Stimulated activated naive CD8-positive, alpha-beta T cell treated with anti-CD3 and anti-CD28 coated beads, Interleukin-15, Interleukin-2, amounts not matched to agents 100 U/mL and 50 U/mL, for 24 hours (primary cell): ENCODE results near the gene PCP4.

Source experiments
- ATAC-seq: fragments of 150-1000 bp; cut with Tn5 transposase; one replicate; pipeline ENCODE4 v1.10.0; 2021
- DNase-seq: peaks from one replicate; pipeline ENCODE4 v3.0.0; 2021

Gene PCP4

DNA sequence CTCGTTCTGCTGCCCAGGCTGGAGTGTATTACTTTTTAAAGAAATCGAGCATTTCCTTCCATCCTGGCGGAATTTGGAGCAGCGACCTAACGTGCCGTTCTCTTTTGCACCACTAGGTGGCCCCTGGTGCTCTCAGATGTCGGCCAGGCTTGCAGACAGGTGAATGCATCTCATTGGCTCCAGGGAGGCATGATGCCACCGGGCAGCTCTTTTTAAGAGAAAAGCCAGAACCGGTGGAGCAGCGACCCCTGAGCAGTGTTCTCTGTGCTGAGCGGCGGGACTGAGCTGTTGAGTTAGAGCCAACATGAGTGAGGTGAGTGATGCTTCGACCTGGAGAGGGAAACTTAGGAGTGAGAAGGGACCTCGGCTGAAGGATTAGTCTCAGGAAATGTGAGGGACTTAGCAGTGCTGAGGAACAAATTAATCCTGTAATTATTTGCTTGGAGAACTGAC is at the start of gene PCP4:
PCP4 (plus strand) TSS at position 241 of the 453 bp plus-strand sequence; CDS start at position 305, 64 bp downstream.
- ATAC-seq = no peak

DNA sequence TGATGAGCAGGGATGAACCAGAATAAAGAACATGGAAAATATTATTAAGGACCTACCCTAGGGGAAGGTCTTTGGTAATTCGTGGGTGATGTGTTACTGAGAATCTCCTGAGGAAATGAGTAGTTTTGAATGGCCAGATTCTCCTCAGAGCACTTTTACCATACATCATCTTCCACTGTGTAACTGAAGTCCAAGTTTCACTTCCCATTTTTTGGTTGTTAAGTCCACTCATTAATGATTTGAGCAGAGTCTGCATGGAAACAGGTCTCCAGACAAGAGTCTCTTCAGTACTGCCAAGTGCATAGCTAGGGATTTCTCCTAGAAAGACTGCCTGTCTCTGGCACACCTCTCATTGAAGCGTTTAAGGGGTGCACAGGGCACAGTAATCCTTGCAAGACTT is 48.7 kb upstream of the PCP4 start:
- ATAC-seq (no peak), DNase-seq (no peak)

More for the DNA sequence above, at the start of gene PCP4:
- DNase-seq = peak; percentile 53

DNA sequence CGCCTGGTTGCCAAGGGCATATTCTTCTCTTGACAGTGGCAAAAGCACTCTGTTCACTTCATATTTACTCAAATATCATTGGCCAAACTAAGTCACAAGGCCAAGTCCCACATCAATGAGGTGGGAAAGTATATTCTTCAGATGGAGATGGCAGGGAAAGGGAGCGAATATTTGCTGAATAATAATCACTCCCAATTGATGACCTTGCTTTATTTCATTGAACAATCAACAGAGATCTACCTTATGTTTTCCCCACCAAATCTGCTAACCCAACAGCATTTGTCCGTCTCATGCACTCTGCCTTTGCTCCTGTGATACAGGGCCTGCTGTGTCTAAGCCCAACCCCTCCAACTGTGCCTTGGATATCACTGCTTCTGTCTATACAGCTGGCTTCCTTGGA is 45.2 kb upstream of the PCP4 start:
- no peak for DNase-seq
- ATAC-seq = no peak

DNA sequence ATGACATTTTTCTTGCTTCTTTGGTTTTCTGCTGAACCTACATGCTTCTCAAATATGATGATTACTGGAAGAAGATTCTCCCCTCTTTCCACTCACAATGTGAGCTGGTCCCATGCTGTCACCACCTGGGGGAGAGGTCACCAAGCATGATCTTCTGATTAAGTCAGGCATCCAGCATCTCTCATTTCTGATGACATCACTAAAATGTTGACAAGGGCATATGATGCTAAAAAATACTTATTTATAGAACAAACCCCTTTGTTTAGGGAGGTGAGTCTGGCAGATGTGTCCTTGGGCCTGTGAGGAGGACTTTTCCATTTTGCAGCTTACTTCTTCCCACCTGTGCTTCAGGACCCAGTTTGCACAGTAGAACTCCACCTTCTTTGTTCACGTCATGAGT is 42.0 kb upstream of the PCP4 start:
- no peak for ATAC-seq

DNA sequence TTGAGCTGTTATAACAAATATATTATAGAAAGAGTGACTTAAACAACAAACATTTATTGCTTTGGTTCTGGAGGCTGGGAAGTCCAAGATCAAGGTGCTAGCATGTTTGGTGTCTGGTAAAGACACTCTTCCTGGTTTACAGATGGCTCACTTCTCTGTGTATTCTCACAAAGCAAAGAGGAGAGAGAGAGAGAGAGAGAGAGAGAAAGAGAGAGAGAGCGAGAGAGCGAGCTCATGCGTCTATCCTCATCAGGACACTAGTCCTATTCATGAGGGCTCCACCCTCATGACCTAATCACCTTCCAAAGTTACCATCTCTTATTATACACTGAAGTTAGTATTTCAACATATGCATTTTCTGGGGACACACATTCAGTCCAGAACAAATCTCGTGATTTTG is 32.7 kb upstream of the PCP4 start:
- ATAC-seq = no peak

More for the DNA sequence above, 42.0 kb upstream of the PCP4 start:
- no peak for DNase-seq

DNA sequence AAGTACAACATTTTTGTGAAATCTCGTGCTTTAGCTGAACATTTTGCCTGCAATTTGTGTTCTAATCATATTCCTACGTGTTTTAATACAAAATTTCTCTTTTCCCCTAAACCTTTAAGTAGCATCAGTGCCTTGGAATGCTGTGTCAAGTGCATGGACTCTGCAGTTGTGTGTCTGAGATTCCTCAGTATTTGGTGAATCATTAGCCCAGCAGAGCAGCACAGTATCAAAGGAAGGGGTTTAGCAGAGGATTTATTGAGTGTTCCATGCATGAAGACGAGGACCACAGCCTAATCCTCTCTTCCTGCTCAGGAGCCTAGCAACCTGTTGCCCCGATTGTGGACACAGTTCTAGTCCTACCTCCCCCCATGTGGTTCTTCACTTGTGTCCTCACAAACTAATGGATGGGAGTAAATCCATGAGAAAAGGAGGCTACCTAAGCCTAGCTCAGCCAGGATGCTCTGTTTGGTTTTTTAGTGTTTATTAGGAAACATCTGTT is 29.3 kb upstream of the PCP4 start:
- ATAC-seq = no peak
- no peak for DNase-seq

More for the DNA sequence above, 32.7 kb upstream of the PCP4 start:
- DNase-seq = no peak

DNA sequence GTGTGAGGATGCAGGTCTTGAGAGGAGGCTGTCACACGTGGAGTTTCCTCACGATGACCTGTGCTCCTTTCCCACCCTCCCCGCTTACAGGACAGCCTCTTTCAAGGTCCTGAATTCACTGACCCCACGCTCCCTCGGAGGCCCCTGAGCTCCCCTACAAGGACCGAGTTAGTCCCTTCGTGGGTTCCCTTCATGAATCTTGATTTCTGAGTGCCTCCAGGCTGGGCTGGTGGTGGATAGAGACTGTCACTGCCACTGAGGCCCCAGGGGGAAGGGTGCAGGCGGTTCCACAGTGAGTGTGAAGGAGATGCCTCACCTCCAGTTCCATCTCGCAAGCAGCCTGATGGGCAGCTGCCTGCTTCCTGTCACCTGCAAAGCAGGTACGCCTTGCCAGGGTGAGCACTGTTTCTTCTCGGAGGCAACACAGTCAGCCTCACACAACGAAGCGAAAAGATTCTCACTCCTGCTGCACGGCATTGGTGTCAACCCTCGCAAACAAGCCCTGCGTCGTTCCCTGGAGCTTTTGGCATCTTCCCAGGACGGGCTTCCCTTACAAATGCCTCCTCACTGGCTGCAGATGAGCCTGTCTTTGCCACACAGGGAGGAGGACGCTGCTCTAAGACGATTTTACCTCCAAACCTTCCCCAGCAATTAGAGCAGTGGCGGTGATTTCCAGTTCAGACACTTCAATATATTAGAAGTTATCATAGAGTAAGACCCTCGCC is 26.7 kb upstream of the PCP4 start:
- DNase-seq (no peak), ATAC-seq (no peak)

DNA sequence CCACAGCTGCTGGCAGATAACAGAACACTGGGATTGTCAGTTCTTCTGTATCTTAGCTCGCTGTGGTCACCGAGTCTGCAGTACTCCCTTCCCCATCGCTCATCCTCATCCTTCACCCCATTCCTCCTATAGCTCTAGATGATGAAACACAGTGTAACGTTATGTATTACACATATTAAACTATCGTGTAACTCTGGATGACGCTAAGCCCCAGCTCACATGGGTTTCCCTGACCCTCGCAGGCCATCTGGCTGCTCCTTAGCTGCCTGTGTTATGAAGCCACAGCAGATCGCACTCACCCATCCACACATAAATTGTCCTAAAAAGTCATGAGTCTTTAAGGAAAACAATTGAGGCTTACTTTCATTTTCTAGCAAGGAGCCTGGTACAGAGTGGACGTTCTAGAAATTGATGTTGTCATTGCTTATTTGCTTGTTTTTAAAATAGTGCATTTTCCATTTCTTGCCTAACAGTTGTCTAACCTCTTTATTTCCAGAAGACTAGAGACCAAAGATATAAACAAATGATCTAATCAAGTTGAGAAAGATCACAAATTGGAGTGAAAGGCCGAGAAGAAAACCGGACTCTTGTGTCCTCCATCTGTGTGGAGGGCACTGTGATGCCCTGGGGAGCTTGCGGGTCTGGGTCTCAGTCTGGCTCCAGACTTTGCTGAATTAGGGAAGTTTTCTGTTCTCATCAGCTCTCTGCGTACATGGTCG is 24.3 kb upstream of the PCP4 start:
- no peak for DNase-seq
- ATAC-seq = no peak

DNA sequence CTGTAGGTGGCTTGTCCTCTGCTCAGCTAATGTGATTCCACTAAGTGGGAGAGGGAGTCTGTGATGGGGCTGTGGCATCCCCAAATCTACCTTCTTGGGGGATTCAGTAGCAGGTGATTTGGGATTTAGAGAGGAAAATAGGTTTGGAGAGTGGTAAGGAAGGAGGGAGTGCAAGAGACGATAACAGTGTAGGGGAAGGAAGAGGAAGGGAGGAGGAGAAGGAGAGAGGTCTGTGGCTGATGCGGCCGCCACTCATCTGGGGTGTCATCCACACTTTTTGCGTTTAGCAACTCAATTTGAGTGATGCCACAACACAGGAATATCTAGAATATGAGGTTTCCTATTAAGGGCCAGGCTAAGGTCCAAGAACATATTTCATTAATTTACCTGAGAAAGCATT is 23.8 kb upstream of the PCP4 start:
- DNase-seq (no peak), ATAC-seq (no peak)

DNA sequence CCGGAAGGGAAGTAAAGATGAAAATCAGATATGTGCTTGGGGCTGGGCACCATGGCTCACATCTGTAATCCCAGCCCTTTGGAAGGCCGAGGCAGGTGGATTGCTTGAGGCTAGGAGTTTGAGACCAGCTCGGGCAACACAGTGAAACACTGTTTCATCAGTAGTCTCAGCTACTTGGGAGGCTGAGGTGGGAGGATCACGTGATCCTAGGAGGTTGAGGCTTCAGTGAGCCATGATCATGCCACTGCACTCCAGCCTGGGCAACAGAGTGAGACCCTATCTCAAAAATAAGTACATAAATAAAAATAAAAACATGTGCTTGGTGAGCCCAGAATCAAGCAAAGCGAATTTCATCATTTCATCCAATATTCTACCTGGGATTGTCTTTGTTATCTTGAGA is 23.3 kb upstream of the PCP4 start:
- no peak for DNase-seq
- ATAC-seq = no peak

DNA sequence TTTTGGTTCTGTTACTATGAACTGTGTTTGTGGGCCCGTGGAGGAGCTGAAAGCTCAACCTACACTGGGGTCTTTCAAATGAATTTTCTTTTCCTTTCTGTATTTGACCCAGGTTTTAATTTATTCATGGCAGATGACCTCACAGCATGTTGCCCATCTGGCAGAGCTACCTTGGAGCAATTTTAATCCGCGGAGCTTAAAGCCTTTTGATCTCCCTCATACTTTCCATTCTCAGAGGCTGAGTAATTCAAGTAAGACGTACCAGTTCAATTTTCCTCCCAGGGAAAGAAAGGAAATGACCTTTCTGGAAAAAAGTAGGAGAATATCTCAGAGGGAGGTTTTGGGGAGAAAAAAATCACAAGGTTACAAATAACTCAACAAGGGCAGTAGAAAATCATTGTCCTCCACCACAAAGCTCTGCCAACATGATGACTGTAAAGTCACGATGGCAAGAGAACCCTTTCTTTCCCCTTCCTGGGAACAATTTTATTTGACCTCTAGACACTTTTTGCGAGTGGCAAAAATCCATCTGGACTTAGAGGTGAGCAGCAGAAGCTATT is 21.6 kb upstream of the PCP4 start:
- DNase-seq (no peak), ATAC-seq (no peak)

DNA sequence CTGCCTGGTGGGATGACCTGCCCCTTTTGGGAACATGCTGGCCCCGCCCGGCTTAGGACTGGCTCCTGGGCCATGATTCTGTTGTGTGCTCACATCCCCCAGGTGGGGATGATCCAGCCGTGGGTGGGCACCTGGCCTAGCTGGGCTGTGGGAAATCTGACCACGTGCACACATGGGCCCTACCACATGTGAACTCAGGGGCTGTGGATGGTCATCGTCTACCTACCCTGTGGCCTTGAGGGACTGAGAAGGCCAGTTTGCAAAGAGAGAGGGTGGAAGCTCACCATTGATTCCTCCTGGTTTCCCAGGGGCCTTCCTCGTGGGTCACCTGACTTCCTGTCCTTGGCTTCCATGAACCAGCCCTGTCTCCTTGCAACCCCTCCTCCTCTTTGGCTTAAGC is 19.4 kb upstream of the PCP4 start:
- ATAC-seq = no peak
- DNase-seq = no peak

DNA sequence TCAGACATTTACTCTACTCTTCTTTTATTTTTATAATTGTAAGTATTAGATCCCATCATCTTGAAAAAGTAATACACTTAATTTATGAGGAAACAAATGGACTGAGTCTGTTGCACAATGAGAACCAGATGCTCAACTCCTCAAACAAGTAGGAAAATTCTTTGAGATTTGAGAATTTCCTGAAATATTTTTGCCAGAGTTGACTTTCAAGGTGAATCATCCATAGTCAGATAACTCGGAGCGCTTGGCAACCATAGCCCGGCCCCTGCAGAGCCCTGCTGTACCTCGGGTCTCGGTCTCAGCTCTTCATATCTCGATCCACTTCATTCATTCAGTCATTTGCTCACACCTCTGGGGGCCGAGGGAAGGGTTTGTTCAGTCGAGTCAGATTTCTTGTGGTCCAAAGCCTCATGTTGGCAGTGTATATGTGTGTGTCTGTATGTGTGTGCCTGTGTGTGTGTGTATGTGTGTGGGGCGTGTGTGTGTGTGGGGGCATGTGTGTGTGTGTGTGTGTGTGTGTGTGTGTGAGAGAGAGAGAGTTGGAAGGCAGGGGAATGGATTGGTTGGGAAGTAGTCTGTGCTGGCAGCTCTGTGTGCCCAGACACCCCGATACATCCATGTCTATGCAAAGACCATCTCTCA is 18.1 kb upstream of the PCP4 start:
- ATAC-seq (no peak), DNase-seq (no peak)

DNA sequence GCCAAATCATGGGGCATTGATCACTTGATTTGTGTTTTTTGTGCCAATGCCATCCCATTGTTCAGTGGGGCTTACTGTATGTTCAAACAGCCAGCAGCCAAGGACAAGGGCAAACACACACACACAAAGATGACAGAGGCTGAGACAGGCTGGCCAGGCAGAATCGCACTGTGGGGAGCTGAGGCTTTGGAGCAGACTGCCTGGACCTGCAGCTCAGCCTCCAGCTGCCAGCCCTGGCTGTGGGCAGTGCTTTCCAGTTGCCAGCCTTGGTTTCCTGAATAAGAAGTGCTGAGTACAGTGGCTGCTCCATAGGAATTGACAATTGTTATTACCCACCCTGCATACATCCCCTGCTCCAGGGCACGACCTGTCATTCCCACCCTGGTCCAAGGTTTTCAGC is 16.9 kb upstream of the PCP4 start:
- no peak for ATAC-seq
- DNase-seq = no peak

DNA sequence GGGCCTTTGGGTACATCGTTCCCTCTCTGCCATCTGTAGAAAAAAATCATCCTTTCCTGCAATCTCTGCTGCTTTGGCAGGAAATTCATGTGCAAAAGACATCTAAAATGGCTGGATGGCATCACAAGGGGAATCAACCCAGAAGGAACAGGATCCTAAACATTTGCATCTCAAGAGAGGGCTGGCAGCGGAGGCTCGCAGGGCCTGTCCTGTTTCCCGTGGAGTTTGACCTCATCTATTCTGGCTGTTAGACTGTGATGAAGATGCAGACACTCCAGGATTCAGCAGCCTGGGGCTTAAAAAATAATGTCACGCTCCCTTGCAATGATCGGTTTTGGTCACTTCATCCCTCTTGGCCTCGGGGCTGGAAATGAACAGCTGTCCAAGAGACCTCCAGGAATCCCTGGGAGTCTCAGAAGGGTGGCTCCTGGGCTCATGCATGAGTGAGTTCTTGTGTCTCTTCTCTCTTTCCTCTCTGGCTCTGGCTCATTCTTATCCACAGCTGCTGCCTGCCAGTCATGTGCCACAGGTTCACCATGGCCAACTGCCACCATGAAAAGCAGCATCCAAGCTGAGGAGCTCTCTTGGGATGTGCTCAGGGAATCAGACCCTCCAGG is 16.1 kb upstream of the PCP4 start:
- DNase-seq (no peak), ATAC-seq (no peak)

DNA sequence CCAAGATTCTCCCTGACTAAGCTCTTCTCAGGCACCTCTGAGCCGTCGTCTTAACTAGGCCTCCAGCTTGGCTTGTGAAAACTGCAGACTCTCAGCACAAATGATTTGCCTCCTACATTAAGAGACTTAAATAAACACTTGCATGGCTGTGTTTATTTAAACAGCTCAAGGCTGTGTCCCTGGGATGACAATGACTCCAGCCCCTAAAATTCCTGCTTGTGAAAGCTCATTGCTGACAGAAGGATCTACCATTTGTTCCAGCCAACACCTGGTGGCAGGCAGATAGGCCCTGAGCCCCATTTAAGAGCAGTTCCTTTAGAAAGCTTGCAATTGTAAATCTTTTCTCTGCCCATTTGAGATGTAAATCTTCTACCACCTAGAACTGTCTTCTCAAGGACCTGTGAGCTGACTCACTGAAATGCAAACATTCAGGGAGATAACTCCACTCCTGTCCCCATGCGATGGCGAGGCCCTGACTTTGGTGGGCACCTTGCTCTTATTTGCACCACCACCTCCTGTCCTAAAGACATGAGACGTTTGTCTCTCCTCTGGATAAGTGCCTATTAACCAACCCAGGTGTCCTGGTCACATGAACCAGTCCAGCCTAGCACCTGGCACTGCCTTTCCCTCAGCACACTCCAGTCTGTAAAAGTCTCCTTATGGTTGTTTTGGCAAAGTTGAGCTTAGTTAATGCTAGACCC is 15.1 kb upstream of the PCP4 start:
- DNase-seq (no peak), ATAC-seq (no peak)

DNA sequence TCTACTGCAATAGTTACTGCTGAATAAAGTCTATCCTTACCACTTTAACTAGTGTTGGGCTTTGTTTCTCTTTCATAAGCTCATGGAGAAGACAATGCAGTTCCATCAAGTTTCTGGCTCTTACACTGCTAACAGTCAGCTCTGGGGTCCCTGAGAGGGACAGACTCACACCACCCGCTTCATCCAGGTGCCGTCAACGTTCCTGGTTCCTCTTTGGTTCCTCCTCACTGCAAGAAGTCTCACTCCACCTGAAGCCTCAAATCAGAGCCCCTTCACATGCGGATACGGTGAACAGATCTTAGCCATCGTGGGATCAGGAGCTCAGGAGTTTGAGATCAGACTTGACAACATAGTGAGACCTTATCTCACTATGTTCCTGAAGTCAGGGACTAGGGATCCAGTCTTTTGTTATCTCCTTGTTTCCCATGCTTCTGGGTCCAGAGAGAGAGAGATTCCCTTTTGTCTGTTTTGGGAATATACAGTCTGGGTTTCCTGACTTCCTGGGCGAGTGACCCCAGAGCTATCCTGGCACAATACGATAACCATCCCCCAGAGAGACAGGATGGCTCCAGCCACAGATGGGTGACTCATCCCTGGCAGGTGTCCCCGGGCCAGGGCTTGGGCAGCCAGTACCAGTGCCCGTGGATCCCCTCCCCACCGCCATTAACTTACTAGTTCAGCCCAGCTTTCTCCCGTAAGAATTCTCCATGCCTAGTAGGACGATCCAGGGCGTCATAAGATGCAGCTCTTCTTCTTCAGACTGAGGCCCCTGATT is 14.3 kb upstream of the PCP4 start:
- ATAC-seq (no peak), DNase-seq (no peak)

DNA sequence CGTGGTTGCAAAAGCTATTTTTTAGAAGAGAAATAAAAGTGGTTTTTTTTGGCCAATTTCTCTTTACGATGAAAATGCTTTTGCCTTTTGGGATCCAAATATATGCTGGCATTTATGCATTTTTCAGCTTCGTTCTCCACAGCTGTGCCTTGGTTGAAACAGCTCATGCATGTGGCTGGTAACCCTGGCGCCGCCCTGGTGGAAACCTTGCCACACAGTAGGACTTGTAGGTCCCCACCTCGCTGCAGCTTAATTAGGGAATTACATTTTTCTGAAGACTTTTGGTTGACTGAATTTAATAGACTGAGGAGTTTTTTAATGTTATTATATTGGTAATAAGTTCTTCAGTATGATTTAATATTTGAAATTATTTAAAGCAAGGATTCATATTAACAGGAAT is 12.7 kb upstream of the PCP4 start:
- no peak for ATAC-seq
- DNase-seq = no peak

DNA sequence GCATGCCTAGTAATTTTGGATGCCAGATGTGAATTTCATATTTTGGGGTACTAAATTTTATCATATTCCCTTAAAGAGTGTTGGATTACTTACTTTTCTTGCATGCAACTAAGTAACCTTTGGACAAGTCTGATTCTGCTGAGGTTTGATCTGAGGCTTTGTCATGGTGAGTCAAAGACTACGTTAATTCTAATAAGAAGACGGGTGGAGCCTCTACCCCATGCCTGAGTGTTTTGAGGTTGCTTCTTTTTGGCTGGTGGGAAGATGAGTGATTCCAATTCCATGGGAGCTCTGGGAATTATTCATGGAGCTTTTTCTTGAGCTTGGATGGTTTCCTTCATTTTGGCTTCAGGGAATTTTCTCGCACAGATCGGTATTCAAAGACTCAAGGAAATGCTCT is 11.6 kb upstream of the PCP4 start:
- DNase-seq (no peak), ATAC-seq (no peak)

DNA sequence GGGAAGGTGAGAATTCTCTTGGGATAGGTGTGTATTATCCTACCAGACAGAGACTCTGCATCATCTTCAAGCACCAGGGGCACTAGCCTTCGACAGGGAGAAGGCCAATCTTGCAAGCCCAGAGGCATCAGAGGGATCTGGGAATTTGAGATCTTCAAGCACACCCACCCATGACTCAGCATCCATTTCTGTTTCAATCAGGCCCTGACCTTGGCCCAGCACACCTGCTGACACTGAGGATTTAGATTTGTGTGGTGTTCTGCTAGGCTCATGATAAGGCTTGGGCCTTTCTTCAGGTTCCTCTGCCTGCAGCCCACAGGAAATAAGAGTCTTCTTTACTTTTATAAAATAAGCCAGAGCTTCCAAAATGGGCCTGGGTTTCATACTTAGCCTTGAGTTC is 6.6 kb upstream of the PCP4 start:
- DNase-seq (no peak), ATAC-seq (no peak)

DNA sequence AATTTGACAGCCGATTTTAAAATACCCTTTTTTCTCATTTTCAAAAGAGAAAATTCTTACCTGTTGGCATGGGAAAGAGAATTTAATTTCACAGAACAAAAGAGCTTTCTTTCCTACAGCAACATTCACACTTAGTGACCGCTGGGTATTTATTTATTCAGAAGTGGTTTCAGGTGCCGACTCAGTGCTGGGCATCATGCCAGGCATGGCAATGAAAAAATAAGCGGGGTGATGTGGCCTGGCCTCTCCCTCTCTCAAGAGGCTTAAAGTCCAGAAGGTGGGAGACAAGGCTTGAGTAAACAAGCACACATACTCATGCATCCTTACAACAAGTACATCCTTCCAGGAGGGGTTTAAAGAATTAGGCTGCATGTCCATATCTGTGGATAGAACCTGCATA is 4.1 kb upstream of the PCP4 start:
- ATAC-seq (no peak), DNase-seq (no peak)
